ENCODE results near the gene S1PR4. TPM values are rescaled to one million over a fixed set of nuclear protein-coding genes. Genes with fewer than 3 reads are reported as not detected.

Gene S1PR4
- total and polyA plus RNA-seq, 2 experiments from 2014 or later: 0.24 TPM; not detected in 1

DNA sequence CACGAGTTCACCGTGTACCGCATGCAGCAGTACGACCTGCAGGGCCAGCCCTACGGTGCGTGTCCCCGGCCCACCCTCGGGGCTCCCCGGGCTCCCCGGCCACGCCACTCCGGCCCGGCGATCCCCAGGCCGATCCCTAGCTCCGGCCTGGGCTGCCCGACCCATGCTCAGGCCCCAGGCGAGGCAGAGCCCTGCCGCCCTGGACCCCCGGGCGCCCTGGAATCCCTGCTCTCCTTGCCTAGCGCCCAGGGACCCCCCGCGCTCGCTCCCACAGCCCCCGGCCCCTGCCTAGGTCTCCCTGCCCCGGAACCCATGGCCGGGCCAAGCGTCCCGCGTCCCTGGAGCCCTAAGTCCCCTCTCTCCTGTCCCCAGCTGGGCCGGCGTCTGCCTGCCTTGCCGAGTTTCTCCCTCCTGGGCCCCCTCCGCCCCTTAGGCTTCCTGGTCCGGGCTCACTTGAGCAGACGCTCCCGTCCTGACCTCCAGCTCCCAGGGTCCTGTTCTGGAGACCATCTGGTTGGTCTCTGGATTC, 7.7 kb downstream of the S1PR4 start:
- H3K27me3 Mint-ChIP-seq (ENCODE audit: insufficient read depth, low read depth, poor library complexity): peaks cover 16% of the 10 kb centered on the region
- H3K9me3 Mint-ChIP-seq: no peaks in the 10 kb centered on the region
- TF ChIP-seq, protein P1, sequence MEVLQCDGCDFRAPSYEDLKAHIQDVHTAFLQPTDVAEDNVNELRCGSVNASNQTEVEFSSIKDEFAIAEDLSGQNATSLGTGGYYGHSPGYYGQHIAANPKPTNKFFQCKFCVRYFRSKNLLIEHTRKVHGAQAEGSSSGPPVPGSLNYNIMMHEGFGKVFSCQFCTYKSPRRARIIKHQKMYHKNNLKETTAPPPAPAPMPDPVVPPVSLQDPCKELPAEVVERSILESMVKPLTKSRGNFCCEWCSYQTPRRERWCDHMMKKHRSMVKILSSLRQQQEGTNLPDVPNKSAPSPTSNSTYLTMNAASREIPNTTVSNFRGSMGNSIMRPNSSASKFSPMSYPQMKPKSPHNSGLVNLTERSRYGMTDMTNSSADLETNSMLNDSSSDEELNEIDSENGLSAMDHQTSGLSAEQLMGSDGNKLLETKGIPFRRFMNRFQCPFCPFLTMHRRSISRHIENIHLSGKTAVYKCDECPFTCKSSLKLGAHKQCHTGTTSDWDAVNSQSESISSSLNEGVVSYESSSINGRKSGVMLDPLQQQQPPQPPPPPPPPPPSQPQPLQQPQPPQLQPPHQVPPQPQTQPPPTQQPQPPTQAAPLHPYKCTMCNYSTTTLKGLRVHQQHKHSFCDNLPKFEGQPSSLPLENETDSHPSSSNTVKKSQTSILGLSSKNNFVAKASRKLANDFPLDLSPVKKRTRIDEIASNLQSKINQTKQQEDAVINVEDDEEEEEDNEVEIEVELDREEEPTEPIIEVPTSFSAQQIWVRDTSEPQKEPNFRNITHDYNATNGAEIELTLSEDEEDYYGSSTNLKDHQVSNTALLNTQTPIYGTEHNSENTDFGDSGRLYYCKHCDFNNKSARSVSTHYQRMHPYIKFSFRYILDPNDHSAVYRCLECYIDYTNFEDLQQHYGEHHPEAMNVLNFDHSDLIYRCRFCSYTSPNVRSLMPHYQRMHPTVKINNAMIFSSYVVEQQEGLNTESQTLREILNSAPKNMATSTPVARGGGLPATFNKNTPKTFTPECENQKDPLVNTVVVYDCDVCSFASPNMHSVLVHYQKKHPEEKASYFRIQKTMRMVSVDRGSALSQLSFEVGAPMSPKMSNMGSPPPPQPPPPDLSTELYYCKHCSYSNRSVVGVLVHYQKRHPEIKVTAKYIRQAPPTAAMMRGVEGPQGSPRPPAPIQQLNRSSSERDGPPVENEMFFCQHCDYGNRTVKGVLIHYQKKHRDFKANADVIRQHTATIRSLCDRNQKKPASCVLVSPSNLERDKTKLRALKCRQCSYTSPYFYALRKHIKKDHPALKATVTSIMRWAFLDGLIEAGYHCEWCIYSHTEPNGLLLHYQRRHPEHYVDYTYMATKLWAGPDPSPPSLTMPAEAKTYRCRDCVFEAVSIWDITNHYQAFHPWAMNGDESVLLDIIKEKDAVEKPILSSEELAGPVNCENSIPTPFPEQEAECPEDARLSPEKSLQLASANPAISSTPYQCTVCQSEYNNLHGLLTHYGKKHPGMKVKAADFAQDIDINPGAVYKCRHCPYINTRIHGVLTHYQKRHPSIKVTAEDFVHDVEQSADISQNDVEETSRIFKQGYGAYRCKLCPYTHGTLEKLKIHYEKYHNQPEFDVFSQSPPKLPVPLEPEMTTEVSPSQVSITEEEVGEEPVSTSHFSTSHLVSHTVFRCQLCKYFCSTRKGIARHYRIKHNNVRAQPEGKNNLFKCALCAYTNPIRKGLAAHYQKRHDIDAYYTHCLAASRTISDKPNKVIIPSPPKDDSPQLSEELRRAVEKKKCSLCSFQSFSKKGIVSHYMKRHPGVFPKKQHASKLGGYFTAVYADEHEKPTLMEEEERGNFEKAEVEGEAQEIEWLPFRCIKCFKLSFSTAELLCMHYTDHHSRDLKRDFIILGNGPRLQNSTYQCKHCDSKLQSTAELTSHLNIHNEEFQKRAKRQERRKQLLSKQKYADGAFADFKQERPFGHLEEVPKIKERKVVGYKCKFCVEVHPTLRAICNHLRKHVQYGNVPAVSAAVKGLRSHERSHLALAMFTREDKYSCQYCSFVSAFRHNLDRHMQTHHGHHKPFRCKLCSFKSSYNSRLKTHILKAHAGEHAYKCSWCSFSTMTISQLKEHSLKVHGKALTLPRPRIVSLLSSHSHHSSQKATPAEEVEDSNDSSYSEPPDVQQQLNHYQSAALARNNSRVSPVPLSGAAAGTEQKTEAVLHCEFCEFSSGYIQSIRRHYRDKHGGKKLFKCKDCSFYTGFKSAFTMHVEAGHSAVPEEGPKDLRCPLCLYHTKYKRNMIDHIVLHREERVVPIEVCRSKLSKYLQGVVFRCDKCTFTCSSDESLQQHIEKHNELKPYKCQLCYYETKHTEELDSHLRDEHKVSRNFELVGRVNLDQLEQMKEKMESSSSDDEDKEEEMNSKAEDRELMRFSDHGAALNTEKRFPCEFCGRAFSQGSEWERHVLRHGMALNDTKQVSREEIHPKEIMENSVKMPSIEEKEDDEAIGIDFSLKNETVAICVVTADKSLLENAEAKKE (CRISPR knock-in tag; IDR thresholded peaks at IDR 0.05): no peak
- no peak for TF ChIP-seq JUNB (IDR thresholded peaks at IDR 0.05; ENCODE audit: unreplicated experiment)
- no peak for TF ChIP-seq NANOG (IDR thresholded peaks at IDR 0.05; ENCODE audit: borderline replicate concordance)
- TF ChIP-seq, protein P2, sequence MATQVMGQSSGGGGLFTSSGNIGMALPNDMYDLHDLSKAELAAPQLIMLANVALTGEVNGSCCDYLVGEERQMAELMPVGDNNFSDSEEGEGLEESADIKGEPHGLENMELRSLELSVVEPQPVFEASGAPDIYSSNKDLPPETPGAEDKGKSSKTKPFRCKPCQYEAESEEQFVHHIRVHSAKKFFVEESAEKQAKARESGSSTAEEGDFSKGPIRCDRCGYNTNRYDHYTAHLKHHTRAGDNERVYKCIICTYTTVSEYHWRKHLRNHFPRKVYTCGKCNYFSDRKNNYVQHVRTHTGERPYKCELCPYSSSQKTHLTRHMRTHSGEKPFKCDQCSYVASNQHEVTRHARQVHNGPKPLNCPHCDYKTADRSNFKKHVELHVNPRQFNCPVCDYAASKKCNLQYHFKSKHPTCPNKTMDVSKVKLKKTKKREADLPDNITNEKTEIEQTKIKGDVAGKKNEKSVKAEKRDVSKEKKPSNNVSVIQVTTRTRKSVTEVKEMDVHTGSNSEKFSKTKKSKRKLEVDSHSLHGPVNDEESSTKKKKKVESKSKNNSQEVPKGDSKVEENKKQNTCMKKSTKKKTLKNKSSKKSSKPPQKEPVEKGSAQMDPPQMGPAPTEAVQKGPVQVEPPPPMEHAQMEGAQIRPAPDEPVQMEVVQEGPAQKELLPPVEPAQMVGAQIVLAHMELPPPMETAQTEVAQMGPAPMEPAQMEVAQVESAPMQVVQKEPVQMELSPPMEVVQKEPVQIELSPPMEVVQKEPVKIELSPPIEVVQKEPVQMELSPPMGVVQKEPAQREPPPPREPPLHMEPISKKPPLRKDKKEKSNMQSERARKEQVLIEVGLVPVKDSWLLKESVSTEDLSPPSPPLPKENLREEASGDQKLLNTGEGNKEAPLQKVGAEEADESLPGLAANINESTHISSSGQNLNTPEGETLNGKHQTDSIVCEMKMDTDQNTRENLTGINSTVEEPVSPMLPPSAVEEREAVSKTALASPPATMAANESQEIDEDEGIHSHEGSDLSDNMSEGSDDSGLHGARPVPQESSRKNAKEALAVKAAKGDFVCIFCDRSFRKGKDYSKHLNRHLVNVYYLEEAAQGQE (IDR thresholded peaks at IDR 0.05; ENCODE audit: unreplicated experiment): no peak
- TF ChIP-seq, protein P3, sequence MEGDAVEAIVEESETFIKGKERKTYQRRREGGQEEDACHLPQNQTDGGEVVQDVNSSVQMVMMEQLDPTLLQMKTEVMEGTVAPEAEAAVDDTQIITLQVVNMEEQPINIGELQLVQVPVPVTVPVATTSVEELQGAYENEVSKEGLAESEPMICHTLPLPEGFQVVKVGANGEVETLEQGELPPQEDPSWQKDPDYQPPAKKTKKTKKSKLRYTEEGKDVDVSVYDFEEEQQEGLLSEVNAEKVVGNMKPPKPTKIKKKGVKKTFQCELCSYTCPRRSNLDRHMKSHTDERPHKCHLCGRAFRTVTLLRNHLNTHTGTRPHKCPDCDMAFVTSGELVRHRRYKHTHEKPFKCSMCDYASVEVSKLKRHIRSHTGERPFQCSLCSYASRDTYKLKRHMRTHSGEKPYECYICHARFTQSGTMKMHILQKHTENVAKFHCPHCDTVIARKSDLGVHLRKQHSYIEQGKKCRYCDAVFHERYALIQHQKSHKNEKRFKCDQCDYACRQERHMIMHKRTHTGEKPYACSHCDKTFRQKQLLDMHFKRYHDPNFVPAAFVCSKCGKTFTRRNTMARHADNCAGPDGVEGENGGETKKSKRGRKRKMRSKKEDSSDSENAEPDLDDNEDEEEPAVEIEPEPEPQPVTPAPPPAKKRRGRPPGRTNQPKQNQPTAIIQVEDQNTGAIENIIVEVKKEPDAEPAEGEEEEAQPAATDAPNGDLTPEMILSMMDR (conservative IDR thresholded peaks at IDR 0.05; ENCODE audit: low read depth in 2 of 2): no peak
- TF ChIP-seq EZH2phosphoT487 (IDR thresholded peaks at IDR 0.05; ENCODE audit: unreplicated experiment): no peak
- no peak for TF ChIP-seq POLR2AphosphoS5 (IDR thresholded peaks at IDR 0.05; ENCODE audit: low read depth)
- TF ChIP-seq STAT1 (IDR thresholded peaks at IDR 0.05; ENCODE audit: unreplicated experiment): no peak
- TF ChIP-seq ZNF114 (CRISPR knock-in tag; IDR thresholded peaks at IDR 0.05): no peak
- TF ChIP-seq ZNF331 (CRISPR knock-in tag; IDR thresholded peaks at IDR 0.05; ENCODE audit: low read depth): no peak
- no peak for TF ChIP-seq CREB1 (CRISPR knock-in tag; IDR thresholded peaks at IDR 0.05; ENCODE audit: low read depth)
- TF ChIP-seq EZH2 (IDR thresholded peaks at IDR 0.05; ENCODE audit: low read depth, unreplicated experiment): no peak
- TF ChIP-seq, protein P4, sequence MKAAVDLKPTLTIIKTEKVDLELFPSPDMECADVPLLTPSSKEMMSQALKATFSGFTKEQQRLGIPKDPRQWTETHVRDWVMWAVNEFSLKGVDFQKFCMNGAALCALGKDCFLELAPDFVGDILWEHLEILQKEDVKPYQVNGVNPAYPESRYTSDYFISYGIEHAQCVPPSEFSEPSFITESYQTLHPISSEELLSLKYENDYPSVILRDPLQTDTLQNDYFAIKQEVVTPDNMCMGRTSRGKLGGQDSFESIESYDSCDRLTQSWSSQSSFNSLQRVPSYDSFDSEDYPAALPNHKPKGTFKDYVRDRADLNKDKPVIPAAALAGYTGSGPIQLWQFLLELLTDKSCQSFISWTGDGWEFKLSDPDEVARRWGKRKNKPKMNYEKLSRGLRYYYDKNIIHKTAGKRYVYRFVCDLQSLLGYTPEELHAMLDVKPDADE (IDR thresholded peaks at IDR 0.05): no peak
- peaks cover 16% of the 10 kb centered on the region for H4K20me1 ChIP-seq (replicated peaks; ENCODE audit: insufficient read depth)
- peaks cover 50% of the 10 kb centered on the region for H3K79me2 ChIP-seq (replicated peaks; ENCODE audit: insufficient read depth)
- H3F3A ChIP-seq (replicated peaks; ENCODE audit: low read depth): no peaks in the 10 kb centered on the region
- peak overlapping the region; percentile 62 for H3K4me3 ChIP-seq
- ATAC-seq (peak; percentile 19), DNase-seq (ENCODE audit: low spot score) (peak; percentile 47)
- H3K27ac ChIP-seq (ENCODE audit: low read depth): no peak overlapping the region
- H3K36me3 Mint-ChIP-seq (ENCODE audit: low read depth): peaks cover 4% of the 10 kb centered on the region; the same call in 2 of the 3 replicates
- peak overlapping the region; percentile 91 for H3K4me3 Mint-ChIP-seq
- no peaks in the 10 kb centered on the region for H3K36me3 ChIP-seq (ENCODE audit: insufficient read depth)
- H2AFZ ChIP-seq: no peak overlapping the region
- peaks cover 22% of the 10 kb centered on the region for H3K4me1 Mint-ChIP-seq
- peak overlapping the region; percentile 93 for H3K4me2 ChIP-seq
- H3K27me3 ChIP-seq (ENCODE audit: insufficient read depth): no peaks in the 10 kb centered on the region
- peak overlapping the region; percentile 91 for H3K27ac Mint-ChIP-seq
- H3K9me2 ChIP-seq (ENCODE audit: insufficient read depth): no peaks in the 10 kb centered on the region
- peaks cover 6% of the 10 kb centered on the region; the same call in 1 of the 2 replicates for H3K4me1 ChIP-seq (ENCODE audit: insufficient read depth)

All from GM23338 (cell line).